Activated gamma-delta T cell treated with anti-CD3 and anti-CD28 coated beads, Interleukin-2, amount 50 U/mL, for 16 hours (primary cell): ENCODE measurements around the gene DDIT4.
"Not testable (repeated sequence)": the region's sequence is repeated elsewhere in the genome, so short reads cannot be mapped to it uniquely, and the experiment has no call there.

Experiments
- DNase-seq: peaks from one replicate; pipeline ENCODE4 v3.0.0-alpha.2; 2020; ENCODE audit warnings: low read depth

The DDIT4 gene

GRCh38 chr10:72296829-72297280, 23.1 kb downstream of the DDIT4 start:
- DNase-seq, result not testable (repeated sequence)

GRCh38 chr10:72297281-72297804, 23.6 kb downstream of the DDIT4 start:
- DNase-seq, result peak; percentile 92

GRCh38 chr10:72297805-72298591, 24.3 kb downstream of the DDIT4 start:
- peak; percentile 74 for DNase-seq

GRCh38 chr10:72298592-72299519, 25.1 kb downstream of the DDIT4 start:
- DNase-seq, result no peak

GRCh38 chr10:72303424-72304128, 29.9 kb downstream of the DDIT4 start:
- DNase-seq, result no peak

GRCh38 chr10:72306215-72306760, 32.6 kb downstream of the DDIT4 start:
- DNase-seq, result no peak

- not testable (repeated sequence) for DNase-seq
Measured at GRCh38 chr10:72307711-72308110, 34.0 kb downstream of the DDIT4 start.

- no peak for DNase-seq
Measured at GRCh38 chr10:72308320-72308987, 34.7 kb downstream of the DDIT4 start.

GRCh38 chr10:72309290-72310240, 35.8 kb downstream of the DDIT4 start:
- DNase-seq, result no peak

GRCh38 chr10:72310241-72310633, 36.5 kb downstream of the DDIT4 start:
- no peak for DNase-seq

- no peak for DNase-seq
Measured at GRCh38 chr10:72310636-72311035, 36.9 kb downstream of the DDIT4 start.

GRCh38 chr10:72311667-72312066, 37.9 kb downstream of the DDIT4 start:
- DNase-seq, result no peak

GRCh38 chr10:72312865-72313391, 39.2 kb downstream of the DDIT4 start:
- no peak for DNase-seq

GRCh38 chr10:72314263-72314662, 40.5 kb downstream of the DDIT4 start:
- DNase-seq, result no peak

GRCh38 chr10:72315054-72315453, 41.3 kb downstream of the DDIT4 start:
- DNase-seq, result no peak

GRCh38 chr10:72315611-72316385, 42.1 kb downstream of the DDIT4 start:
- no peak for DNase-seq

GRCh38 chr10:72316386-72316700, 42.6 kb downstream of the DDIT4 start:
- DNase-seq, result no peak

- DNase-seq, result no peak
Measured at GRCh38 chr10:72316748-72317435, 43.2 kb downstream of the DDIT4 start.
